Transverse colon (tissue), 4 donors: ENCODE results near the gene ALDH1A2. TPM values are rescaled to one million over a fixed set of nuclear protein-coding genes. Genes with fewer than 3 reads are reported as not detected.
"Not testable (repeated sequence)": the region's sequence is repeated elsewhere in the genome, so short reads cannot be mapped to it uniquely, and the experiment has no call there.

Experiments used
- DNase-seq: peaks from one replicate; pipeline ENCODE4 v3.0.0-alpha.2; 2019
- H3K27ac ChIP-seq, 4 donors: fragments of 200-600 bp; sonication (generic); 2 replicates each; pipeline ENCODE4 v1.5.1; 2016 to 2018; ENCODE audit warnings: inconsistent platforms in 4 of 4
- H3K27me3 ChIP-seq: fragments of 200-600 bp; sonication (generic); 2 replicates; pipeline ENCODE4 v1.5.1; 2017; ENCODE audit warnings: inconsistent platforms
- H3K36me3 ChIP-seq, 4 donors: fragments of 200-600 bp; sonication (generic); 2 replicates each; pipeline ENCODE4 v1.5.1; 2017 to 2019; ENCODE audit warnings: inconsistent platforms in 4 of 4
- H3K4me1 ChIP-seq, 4 donors: fragments of 200-600 bp; sonication (generic); 2 replicates each; pipeline ENCODE4 v1.5.1; 2017 to 2020; ENCODE audit warnings: inconsistent platforms in 4 of 4
- H3K4me3 ChIP-seq, 4 donors: fragments of 200-600 bp; sonication (generic); 1 replicate in 1 of 4; 2 replicates in 3 of 4; pipeline versions ENCODE4 v1.5.1 to v1.6.1; 2017 to 2019; ENCODE audit warnings: inconsistent platforms in 4 of 4
- H3K9me3 ChIP-seq, 2 donors: fragments of 200-600 bp; sonication (generic); 2 replicates each; pipeline ENCODE4 v1.5.1; 2017 to 2019; ENCODE audit warnings: inconsistent platforms in 2 of 2
- EP300 ChIP-seq: sonication (generic); formaldehyde crosslinking; IDR thresholded peaks from one replicate; pipeline ENCODE4 v1.6.1; 2017; ENCODE audit warnings: antibody characterized with exemption, low read depth
- POLR2A ChIP-seq: fragments of 450-650 bp; IDR thresholded peaks from one replicate; pipeline ENCODE4 v1.6.1; 2016; ENCODE audit warnings: antibody characterized with exemption, mild to moderate bottlenecking, moderate library complexity
- POLR2AphosphoS5 ChIP-seq, 3 donors: sonication (generic); formaldehyde crosslinking; IDR thresholded peaks; one replicate each; pipeline ENCODE4 v1.6.1; 2016; ENCODE audit warnings: antibody characterized with exemption in 3 of 3
- WGBS, 2 donors: methylation state at CpG; one replicate each; pipeline ENCODE4 v1.1.5; 2018; ENCODE audit warnings: low coverage in 1 of 2; 5-methylcytosine and 5-hydroxymethylcytosine counted together
- in situ Hi-C, 4 donors: fragments of 200-750 bp; cut with MboI; loops; one replicate each; pipeline versions ENCODE4 v1.15.0 to v1.15.1; 2017; ENCODE audit warnings: low sequenced_read_pairs in 3 of 4, low pct_ligation_motif_present in 1 of 4, low pct_unique_long_range_greater_than_20kb in 1 of 4
- intact Hi-C: fragments of 100-400 bp; cut with DNase I; formaldehyde crosslinking; loops from one replicate; pipeline ENCODE4 v1.15.1; 2023; ENCODE audit warnings: low total_unique reads
- total RNA-seq, 4 donors: library from RNA; depleted of rRNA; stranded (reverse); fragments of >200 nt; gene quantifications; one replicate each; pipeline ENCODE4 v1.1.0, GENCODE V29; 2016
- TF ChIP-seq, protein P1 (sequence below), 5 experiments: fragments of 200-600 bp in 3 of 5; fragments of 450-650 bp in 2 of 5; sonication (generic) in 3 of 5; IDR thresholded peaks; 1 replicate in 2 of 5; 2 replicates in 3 of 5; pipeline ENCODE4 v1.5.1; 2016 to 2017; ENCODE audit warnings: antibody characterized with exemption in 5 of 5, inconsistent platforms in 3 of 5, mild to moderate bottlenecking in 2 of 5, moderate library complexity in 1 of 5

The ALDH1A2 gene
- total RNA-seq, 4 donors from 2014 or later, result 0.68 to 4.9 (median 1.7) TPM; not detected in 1

DNA sequence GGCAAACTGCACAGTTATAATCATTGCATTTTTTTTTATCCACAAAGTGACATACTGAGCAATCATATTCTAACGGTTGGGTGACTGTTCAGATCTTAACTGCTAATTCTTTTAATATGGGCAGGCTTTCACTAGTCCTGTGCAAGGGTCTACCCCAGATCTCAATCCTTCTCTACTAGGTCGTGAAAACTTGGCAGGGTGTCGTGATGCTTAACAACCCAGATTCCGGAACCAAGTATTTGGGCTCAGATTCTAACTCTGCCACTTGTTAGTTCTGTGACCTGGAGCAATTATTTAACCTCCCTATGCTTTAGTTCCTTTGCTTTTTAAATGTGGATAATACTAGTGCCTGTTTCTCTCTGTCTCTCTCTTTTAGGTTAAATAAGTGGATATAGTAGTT is 16.4 kb upstream of the ALDH1A2 start:
- no peaks in the 10 kb centered on the region for H3K9me3 ChIP-seq
- WGBS, 2 donors, result 71 to 81% methylated on average over 4 of the region's 4 CpGs
- no peak for DNase-seq
- intact Hi-C loops (no loop called here), in situ Hi-C loops (no loop called here)
- no peaks in the 10 kb centered on the region for H3K4me1 ChIP-seq
- H3K27ac ChIP-seq, result no peak overlapping the region
- H3K27me3 ChIP-seq, result peaks cover 6% of the 10 kb centered on the region
- H3K4me3 ChIP-seq, result no peak overlapping the region
- H3K36me3 ChIP-seq, result no peaks in the 10 kb centered on the region
- no peak for TF ChIP-seq EP300
- TF ChIP-seq POLR2AphosphoS5 (IDR thresholded peaks at IDR 0.05), result no peak
- no peak for TF ChIP-seq POLR2A
- TF ChIP-seq, protein P1, sequence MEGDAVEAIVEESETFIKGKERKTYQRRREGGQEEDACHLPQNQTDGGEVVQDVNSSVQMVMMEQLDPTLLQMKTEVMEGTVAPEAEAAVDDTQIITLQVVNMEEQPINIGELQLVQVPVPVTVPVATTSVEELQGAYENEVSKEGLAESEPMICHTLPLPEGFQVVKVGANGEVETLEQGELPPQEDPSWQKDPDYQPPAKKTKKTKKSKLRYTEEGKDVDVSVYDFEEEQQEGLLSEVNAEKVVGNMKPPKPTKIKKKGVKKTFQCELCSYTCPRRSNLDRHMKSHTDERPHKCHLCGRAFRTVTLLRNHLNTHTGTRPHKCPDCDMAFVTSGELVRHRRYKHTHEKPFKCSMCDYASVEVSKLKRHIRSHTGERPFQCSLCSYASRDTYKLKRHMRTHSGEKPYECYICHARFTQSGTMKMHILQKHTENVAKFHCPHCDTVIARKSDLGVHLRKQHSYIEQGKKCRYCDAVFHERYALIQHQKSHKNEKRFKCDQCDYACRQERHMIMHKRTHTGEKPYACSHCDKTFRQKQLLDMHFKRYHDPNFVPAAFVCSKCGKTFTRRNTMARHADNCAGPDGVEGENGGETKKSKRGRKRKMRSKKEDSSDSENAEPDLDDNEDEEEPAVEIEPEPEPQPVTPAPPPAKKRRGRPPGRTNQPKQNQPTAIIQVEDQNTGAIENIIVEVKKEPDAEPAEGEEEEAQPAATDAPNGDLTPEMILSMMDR (IDR thresholded peaks at IDR 0.05), result no peak

DNA sequence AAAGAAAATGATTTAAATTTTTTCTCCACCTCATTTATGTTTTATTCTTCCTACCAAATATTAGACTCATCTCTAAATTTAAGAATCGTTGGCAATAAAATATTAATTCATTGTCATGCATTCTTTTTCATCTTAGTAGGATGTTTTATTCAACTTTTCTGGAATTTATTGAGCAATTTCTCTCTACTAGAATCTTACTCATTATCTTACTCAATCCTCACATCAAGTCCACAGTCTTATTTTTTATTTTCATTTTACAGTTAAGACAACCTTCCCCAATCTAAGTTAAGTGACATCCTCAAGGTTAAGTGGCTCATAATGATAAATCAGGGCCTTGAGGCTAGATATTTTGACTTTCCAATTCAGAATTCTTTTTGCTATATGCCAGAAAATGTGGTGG is 15.9 kb upstream of the ALDH1A2 start:
- Histone ChIP-seq H3K4me3 (no peak overlapping the region), H3K27me3 (peaks cover 6% of the 10 kb centered on the region), H3K36me3 (no peaks in the 10 kb centered on the region), H3K9me3 (no peaks in the 10 kb centered on the region), H3K4me1 (no peaks in the 10 kb centered on the region), H3K27ac (no peak overlapping the region)
- no peak for DNase-seq
- TF ChIP-seq, protein P1 (IDR thresholded peaks at IDR 0.05), result no peak
- TF ChIP-seq POLR2A (no peak), EP300 (no peak), POLR2AphosphoS5 (IDR thresholded peaks at IDR 0.05) (no peak)
- in situ Hi-C loops, result no loop called here
- WGBS, 2 donors, result 84 to 94% methylated on average over 1 of the region's 1 CpG
- intact Hi-C loops, result no loop called here

DNA sequence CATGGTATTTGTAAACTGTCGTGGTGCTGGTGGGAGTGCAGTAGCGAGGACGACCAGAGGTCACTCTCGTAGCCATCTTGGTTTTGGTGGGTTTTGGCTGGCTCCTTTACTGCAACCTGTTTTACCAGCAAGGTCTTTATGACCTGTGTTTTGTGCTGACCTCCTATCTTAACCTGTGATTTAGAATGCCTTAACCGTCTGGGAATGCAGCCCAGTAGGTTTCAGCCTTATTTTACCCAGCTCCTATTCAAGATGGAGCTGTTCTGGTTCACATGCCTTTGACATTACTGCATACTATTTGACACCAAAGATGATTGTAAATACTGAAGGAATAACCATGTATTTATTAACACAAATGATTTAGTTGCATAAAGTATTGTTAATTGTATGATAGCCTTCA is 15.4 kb upstream of the ALDH1A2 start:
- H3K36me3 ChIP-seq, intact Hi-C loops, H3K27me3 ChIP-seq, H3K4me1 ChIP-seq, in situ Hi-C loops, DNase-seq, H3K27ac ChIP-seq, H3K4me3 ChIP-seq, H3K9me3 ChIP-seq: not testable (repeated sequence)
- 88 to 94% methylated on average over 5 of the region's 5 CpGs for WGBS, 2 donors

DNA sequence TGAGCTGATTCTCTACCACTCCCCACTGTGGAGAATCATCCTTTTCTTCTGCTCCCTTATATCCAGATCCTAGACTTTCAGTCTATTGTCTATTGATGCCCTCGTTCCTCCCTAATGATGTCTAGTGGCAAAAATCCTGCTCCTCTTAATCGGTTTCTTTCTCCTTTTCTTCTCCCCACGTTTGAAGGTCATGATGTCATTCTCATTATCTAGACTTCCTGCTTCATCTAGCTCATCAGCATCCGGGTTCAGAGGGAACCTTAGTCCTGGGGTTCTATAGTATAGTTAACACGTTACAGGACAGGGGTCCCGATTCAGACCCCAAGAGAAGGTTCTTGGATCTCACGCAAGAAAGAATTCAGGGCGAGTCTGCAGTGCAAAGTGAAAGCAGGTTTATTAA is 14.9 kb upstream of the ALDH1A2 start:
- H3K27me3 ChIP-seq, result peaks cover 3% of the 10 kb centered on the region
- TF ChIP-seq POLR2A (no peak), EP300 (no peak), POLR2AphosphoS5 (IDR thresholded peaks at IDR 0.05) (no peak)
- TF ChIP-seq, protein P1 (IDR thresholded peaks at IDR 0.05), result no peak
- in situ Hi-C loops (no loop called here), intact Hi-C loops (no loop called here)
- 69 to 70% methylated on average over 8 of the region's 8 CpGs for WGBS, 2 donors
- H3K36me3 ChIP-seq, result no peaks in the 10 kb centered on the region
- DNase-seq, result no peak
- H3K9me3 ChIP-seq, result no peaks in the 10 kb centered on the region
- no peaks in the 10 kb centered on the region for H3K4me1 ChIP-seq
- no peak overlapping the region for H3K4me3 ChIP-seq
- no peak overlapping the region for H3K27ac ChIP-seq

GRCh38 chr15:58078591-58078990 is 13.1 kb upstream of the ALDH1A2 start:
- H3K27ac ChIP-seq, result no peak overlapping the region
- TF ChIP-seq, protein P1 (IDR thresholded peaks at IDR 0.05), result no peak
- TF ChIP-seq POLR2AphosphoS5 (IDR thresholded peaks at IDR 0.05) (no peak), EP300 (no peak), POLR2A (no peak)
- no peaks in the 10 kb centered on the region for H3K4me1 ChIP-seq
- DNase-seq, result no peak
- in situ Hi-C loops (loop anchor here in 2 of 4 donors (10.0 kb wide), 2 partner anchors 334 to 524 kb away; no protein-coding TSS in a partner anchor), intact Hi-C loops (no loop called here)
- peaks cover 9% of the 10 kb centered on the region for H3K27me3 ChIP-seq
- no peak overlapping the region for H3K4me3 ChIP-seq
- H3K36me3 ChIP-seq, result no peaks in the 10 kb centered on the region
- H3K9me3 ChIP-seq, result no peaks in the 10 kb centered on the region
